Endodermal cell (in vitro differentiated cells): Measurements from ENCODE around the gene GPATCH8. TPM values are rescaled to one million over a fixed set of nuclear protein-coding genes. Genes with fewer than 3 reads are reported as not detected.

ENCODE experiments used
- DNase-seq: peaks from one replicate; pipeline ENCODE4 v3.0.0-alpha.2; 2017
- H3K27ac ChIP-seq: 2 replicates; pipeline ENCODE4 v1.5.1; 2013; ENCODE audit warnings: mild to moderate bottlenecking, low read depth, low read length, moderate library complexity
- H3K27me3 ChIP-seq: 2 replicates; pipeline ENCODE4 v1.6.1; 2013; ENCODE audit warnings: mild to moderate bottlenecking, low read length, moderate library complexity; ENCODE audit not compliant: insufficient read depth, control insufficient read depth, poor library complexity, severe bottlenecking
- H3K36me3 ChIP-seq: 2 replicates; pipeline ENCODE4 v1.7.0; 2013; ENCODE audit warnings: mild to moderate bottlenecking, low read length, moderate library complexity; ENCODE audit not compliant: control insufficient read depth, insufficient read depth
- H3K4me1 ChIP-seq: one replicate; pipeline ENCODE4 v1.7.0; 2013; ENCODE audit warnings: low read length; ENCODE audit not compliant: control insufficient read depth, insufficient read depth
- H3K4me3 ChIP-seq: 2 replicates; pipeline ENCODE4 v1.5.1; 2013; ENCODE audit warnings: mild to moderate bottlenecking, low read length, moderate library complexity
- H3K9ac ChIP-seq: 2 replicates; pipeline ENCODE4 v1.6.1; 2013; ENCODE audit warnings: mild to moderate bottlenecking, low read length, moderate library complexity; ENCODE audit not compliant: poor library complexity, severe bottlenecking; ENCODE audit errors: extremely low read depth
- H3K9me3 ChIP-seq: 2 replicates; pipeline ENCODE4 v1.6.1; 2013; ENCODE audit warnings: mild to moderate bottlenecking, low read length, moderate library complexity; ENCODE audit not compliant: control insufficient read depth
- H3K27ac Mint-ChIP-seq: 2 replicates; pipeline ENCODE4 v1.8.0; 2020; ENCODE audit warnings: mixed read lengths
- H3K27me3 Mint-ChIP-seq: 2 replicates; pipeline ENCODE4 v1.8.0; 2021; ENCODE audit warnings: mild to moderate bottlenecking, mixed read lengths; ENCODE audit not compliant: insufficient read depth
- H3K36me3 Mint-ChIP-seq: 2 replicates; pipeline ENCODE4 v1.8.0; 2020; ENCODE audit warnings: low read depth, mixed read lengths
- H3K4me1 Mint-ChIP-seq: 2 replicates; pipeline ENCODE4 v1.8.0; 2020; ENCODE audit warnings: mixed read lengths
- H3K4me3 Mint-ChIP-seq: 2 replicates; pipeline ENCODE4 v1.8.0; 2020; ENCODE audit warnings: mild to moderate bottlenecking, moderate library complexity, mixed read lengths
- H3K9me3 Mint-ChIP-seq: 2 replicates; pipeline ENCODE4 v1.8.0; 2020; ENCODE audit warnings: mild to moderate bottlenecking, mixed read lengths
- CTCF ChIP-seq: fragments of 200-600 bp; sonication (generic); conservative IDR thresholded peaks from 2 replicates; pipeline ENCODE4 v1.5.0; 2021; ENCODE audit warnings: antibody characterized with exemption, mild to moderate bottlenecking
- WGBS, 2 experiments: methylation state at CpG; one replicate each; pipeline versions ENCODE4 v1.1.5 to v1.1.7; 2013; ENCODE audit warnings: missing lambda C conversion rate in 2 of 2, mixed read lengths in 1 of 2; ENCODE audit not compliant: insufficient coverage in 1 of 2, insufficient read length in 1 of 2; 5-methylcytosine and 5-hydroxymethylcytosine counted together
- total RNA-seq, 2 donors: library from RNA; stranded (reverse); fragmentation: NEBNext Ultra II Directional in 1 of 2; extraction: Animal tissue kit (Norgen Biotek cat#: 25700) in 1 of 2; gene quantifications; 2 replicates in 1 of 2; 3 replicates in 1 of 2; pipeline ENCODE4 v1.2.1, GENCODE V29; 2021

The GPATCH8 gene
- total RNA-seq, 2 donors from 2014 or later, result 49.9 to 55.2 TPM

GRCh38 chr17:44409309-44410028, 93.7 kb downstream of the GPATCH8 start:
- no peak for DNase-seq
- peaks cover 21% of the 10 kb centered on the region for H3K36me3 Mint-ChIP-seq
- no peaks in the 10 kb centered on the region for H3K4me1 ChIP-seq
- TF ChIP-seq CTCF, result peak; percentile 65
- no peaks in the 10 kb centered on the region for H3K9me3 ChIP-seq
- H3K9me3 Mint-ChIP-seq, result no peaks in the 10 kb centered on the region
- H3K9ac ChIP-seq, result no peak overlapping the region
- H3K27ac ChIP-seq, result no peak overlapping the region
- H3K36me3 ChIP-seq, result peaks cover 33% of the 10 kb centered on the region
- H3K27me3 ChIP-seq, result no peaks in the 10 kb centered on the region
- no peaks in the 10 kb centered on the region for H3K27me3 Mint-ChIP-seq
- no peak overlapping the region for H3K4me3 Mint-ChIP-seq
- H3K4me3 ChIP-seq, result no peak overlapping the region
- WGBS, 2 experiments, result 74 to 84% methylated on average over 5 to 6 of the region's 7 CpGs
- H3K27ac Mint-ChIP-seq, result no peak overlapping the region
- no peaks in the 10 kb centered on the region for H3K4me1 Mint-ChIP-seq

GRCh38 chr17:44408786-44409185, 94.4 kb downstream of the GPATCH8 start:
- DNase-seq, result no peak
- no peaks in the 10 kb centered on the region for H3K27me3 ChIP-seq
- H3K27ac Mint-ChIP-seq, result no peak overlapping the region
- no peak for TF ChIP-seq CTCF
- no peak overlapping the region for H3K4me3 Mint-ChIP-seq
- no peaks in the 10 kb centered on the region for H3K27me3 Mint-ChIP-seq
- H3K27ac ChIP-seq, result no peak overlapping the region
- H3K9ac ChIP-seq, result no peak overlapping the region
- WGBS, 2 experiments, result 92 to 99% methylated on average over 4 of the region's 4 CpGs
- H3K4me3 ChIP-seq, result no peak overlapping the region
- no peaks in the 10 kb centered on the region for H3K9me3 ChIP-seq
- H3K4me1 Mint-ChIP-seq, result no peaks in the 10 kb centered on the region
- no peaks in the 10 kb centered on the region for H3K4me1 ChIP-seq
- peaks cover 20% of the 10 kb centered on the region for H3K36me3 Mint-ChIP-seq
- peaks cover 36% of the 10 kb centered on the region for H3K36me3 ChIP-seq
- no peaks in the 10 kb centered on the region for H3K9me3 Mint-ChIP-seq

- H3K9me3 ChIP-seq, result no peaks in the 10 kb centered on the region
- Mint-ChIP-seq H3K4me1 (no peaks in the 10 kb centered on the region), H3K9me3 (no peaks in the 10 kb centered on the region), H3K4me3 (no peak overlapping the region), H3K27ac (no peak overlapping the region), H3K36me3 (peaks cover 55% of the 10 kb centered on the region), H3K27me3 (no peaks in the 10 kb centered on the region)
- no peak overlapping the region for H3K4me3 ChIP-seq
- no peaks in the 10 kb centered on the region for H3K27me3 ChIP-seq
- H3K27ac ChIP-seq, result no peak overlapping the region
- TF ChIP-seq CTCF, result no peak
- 96 to 98% methylated on average over 4 to 5 of the region's 5 CpGs for WGBS, 2 experiments
- DNase-seq, result no peak
- H3K9ac ChIP-seq, result no peak overlapping the region
- H3K4me1 ChIP-seq, result no peaks in the 10 kb centered on the region
- peaks cover 78% of the 10 kb centered on the region for H3K36me3 ChIP-seq
Measured at GRCh38 chr17:44402564-44403172, 100.5 kb downstream of the GPATCH8 start.
